CD4-positive, alpha-beta T cell treated with Interleukin-6 at 100 ng/mL for 8 hours (primary cell): ENCODE data around the gene NAPSA.

Experiments
- DNase-seq: peaks from one replicate; pipeline ENCODE4 v3.0.0-alpha.2; 2020; ENCODE audit warnings: mixed read lengths, low spot score

The NAPSA gene

GRCh38 chr19:50314724-50315708, 50.4 kb downstream of the NAPSA start:
- no peak for DNase-seq

- DNase-seq = no peak
These were observed 51.5 kb downstream of the NAPSA start for GRCh38 chr19:50313812-50314536.

- DNase-seq = no peak
These were observed 52.2 kb downstream of the NAPSA start for GRCh38 chr19:50312967-50313811.

- no peak for DNase-seq
These were observed 53.5 kb downstream of the NAPSA start for GRCh38 chr19:50311723-50312635.

- DNase-seq = no peak
These were observed 54.5 kb downstream of the NAPSA start for GRCh38 chr19:50310759-50311465.

- no peak for DNase-seq
These were observed 55.9 kb downstream of the NAPSA start for GRCh38 chr19:50309396-50310125.

GRCh38 chr19:50308991-50309390, 56.4 kb downstream of the NAPSA start:
- no peak for DNase-seq
